OCI-LY7 (cell line): ENCODE measurements around the gene NRAP. TPM values are rescaled to one million over a fixed set of nuclear protein-coding genes. Genes with fewer than 3 reads are reported as not detected.
A peak's percentile ranks its signal among the peaks of the same experiment; 100 is the strongest.

Experiments used
- BruUV-seq: library from RNA; stranded (reverse); fragments of 400-500 nt; replicated peaks from 2 replicates; lab custom pipeline; 2021; lab: Mats Ljungman, UMichigan
- CTCF ChIA-PET: fragments of 300-600 bp; sonication (Branson Sonifier 250); formaldehyde crosslinking; loops from one replicate; lab custom pipeline; 2022; ENCODE audit warnings: antibody characterized with exemption; ENCODE audit not compliant: unreplicated experiment; lab: Charles Lee
- POLR2A ChIA-PET: fragments of 300-600 bp; sonication (Branson Sonifier 250); formaldehyde crosslinking; loops from one replicate; lab custom pipeline; 2022; ENCODE audit warnings: antibody characterized with exemption; lab: Charles Lee
- DNase-seq: peaks from one replicate; pipeline ENCODE4 v3.0.0-alpha.2; 2015; ENCODE audit warnings: low spot score
- H2AFZ ChIP-seq: fragments of 200-600 bp; sonication (generic), shearing (Covaris generic); 2 replicates; pipeline ENCODE4 v1.6.1; 2014; ENCODE audit warnings: mild to moderate bottlenecking, antibody characterized with exemption, low read length, moderate library complexity
- H3K27ac ChIP-seq: fragments of 200-600 bp; sonication (generic); 2 replicates; pipeline ENCODE4 v1.5.1; 2014; ENCODE audit warnings: mixed run types, low read depth, mild to moderate bottlenecking, moderate library complexity, low read length, inconsistent platforms; ENCODE audit not compliant: poor library complexity, severe bottlenecking
- H3K36me3 ChIP-seq: fragments of 200-600 bp; sonication (generic); 2 replicates; pipeline ENCODE4 v1.6.1; 2014; ENCODE audit warnings: mild to moderate bottlenecking, antibody characterized with exemption, low read length, moderate library complexity, mixed read lengths; ENCODE audit not compliant: insufficient read depth
- H3K4me1 ChIP-seq: fragments of 200-600 bp; sonication (generic); 2 replicates; pipeline ENCODE4 v1.5.1; 2014; ENCODE audit warnings: mild to moderate bottlenecking, low read length; ENCODE audit not compliant: insufficient read depth, poor library complexity, severe bottlenecking
- H3K4me2 ChIP-seq: fragments of 200-600 bp; sonication (generic); 2 replicates; pipeline ENCODE4 v1.6.1; 2014; ENCODE audit warnings: mild to moderate bottlenecking, low read length
- H3K4me3 ChIP-seq: fragments of 200-600 bp; sonication (generic); 2 replicates; pipeline ENCODE4 v1.5.1; 2014; ENCODE audit warnings: mild to moderate bottlenecking, low read depth, low read length; ENCODE audit not compliant: poor library complexity, severe bottlenecking
- H3K79me2 ChIP-seq: fragments of 200-600 bp; sonication (generic); 2 replicates; pipeline ENCODE4 v1.6.1; 2016; ENCODE audit warnings: low read depth, mild to moderate bottlenecking, low read length, moderate library complexity, mixed read lengths; ENCODE audit not compliant: insufficient read depth
- H3K9me2 ChIP-seq: fragments of 200-600 bp; sonication (generic); 2 replicates; pipeline ENCODE4 v1.6.1; 2016; ENCODE audit warnings: mild to moderate bottlenecking, low read length, mixed read lengths; ENCODE audit not compliant: insufficient read depth
- H3K9me3 ChIP-seq: fragments of 200-600 bp; sonication (generic); 2 replicates; pipeline ENCODE4 v1.6.1; 2014; ENCODE audit warnings: mild to moderate bottlenecking, mixed run types, low read length, mixed read lengths
- H4K20me1 ChIP-seq: fragments of 200-600 bp; sonication (generic); 2 replicates; pipeline ENCODE4 v1.6.1; 2014; ENCODE audit warnings: mild to moderate bottlenecking, antibody characterized with exemption, low read length, moderate library complexity, mixed read lengths; ENCODE audit not compliant: insufficient read depth
- CTCF ChIP-seq: fragments of 200-600 bp; sonication (generic); conservative IDR thresholded peaks from 2 replicates; pipeline ENCODE4 v1.5.1; 2014; ENCODE audit warnings: mild to moderate bottlenecking, antibody characterized with exemption, low read length, moderate library complexity, mixed read lengths
- EZH2phosphoT487 ChIP-seq: fragments of 200-600 bp; sonication (generic); IDR thresholded peaks from 2 replicates; pipeline ENCODE4 v1.6.1; 2018; ENCODE audit warnings: low read depth, borderline replicate concordance, mild to moderate bottlenecking, mixed run types, antibody characterized with exemption, low read length, moderate library complexity, mixed read lengths
- intact Hi-C: fragments of 100-400 bp; cut with micrococcal nuclease; formaldehyde crosslinking; loops from one replicate; pipeline ENCODE4 v1.10.0; 2022; ENCODE audit not compliant: unreplicated experiment
- total RNA-seq, 2 experiments: library from RNA; depleted of rRNA in 1 of 2; stranded (reverse); fragments of >200 nt in 1 of 2; shearing (Covaris generic) in 1 of 2; gene quantifications; 2 replicates each; pipeline ENCODE4 v1.2.3, GENCODE V29; 2014 to 2022

Gene NRAP
- total RNA-seq, 2 experiments from 2014 or later: not detected

GRCh38 chr10:113590581-113590980, 73.3 kb downstream of the NRAP start:
- POLR2A ChIA-PET: interaction anchor here (0.5 kb wide), 1 partner anchor 1310 kb away, joined by 3 read pairs; no protein-coding TSS in a partner anchor
- no peaks in the 10 kb centered on the region for H4K20me1 ChIP-seq
- no peaks in the 10 kb centered on the region for H3K9me3 ChIP-seq
- H3K4me2 ChIP-seq: no peak overlapping the region
- H3K79me2 ChIP-seq: no peaks in the 10 kb centered on the region
- no peak for DNase-seq
- TF ChIP-seq CTCF (no peak), EZH2phosphoT487 (no peak)
- no peaks in the 10 kb centered on the region for H3K4me1 ChIP-seq
- BruUV-seq: no TSS peak
- no peaks in the 10 kb centered on the region for H3K9me2 ChIP-seq
- H3K27ac ChIP-seq: no peak overlapping the region
- H2AFZ ChIP-seq: no peak overlapping the region
- CTCF ChIA-PET: no interaction called here
- intact Hi-C loops: no loop called here
- H3K4me3 ChIP-seq: no peak overlapping the region
- no peaks in the 10 kb centered on the region for H3K36me3 ChIP-seq

DNA sequence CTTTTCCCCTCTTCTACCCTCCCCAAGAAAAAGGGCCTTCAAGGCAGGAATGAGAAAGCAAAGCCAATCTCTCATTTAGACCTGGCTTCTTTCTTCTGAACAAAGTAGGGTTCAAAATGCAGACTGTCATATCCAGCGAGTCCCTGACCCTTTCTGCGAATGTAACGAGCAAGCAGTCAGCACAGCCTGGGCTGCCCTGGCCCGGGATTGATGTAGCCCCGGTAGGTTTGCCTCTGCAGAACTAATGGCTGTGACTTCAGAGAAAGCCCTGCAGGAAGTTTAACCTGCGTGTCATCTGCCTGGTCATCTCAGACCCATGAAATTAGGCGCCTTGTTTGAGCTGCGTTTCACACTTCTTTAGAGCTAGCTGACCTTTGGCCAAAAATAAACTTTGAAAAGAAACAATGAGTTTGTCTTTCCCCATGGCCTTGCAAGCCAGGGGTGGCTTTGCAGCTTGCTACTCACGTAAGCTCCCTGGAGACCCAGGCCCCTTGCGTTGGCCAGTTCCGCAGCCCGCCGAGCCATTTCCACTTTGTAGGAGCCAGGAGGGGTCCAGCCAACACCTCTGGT, 74.6 kb downstream of the NRAP start:
- H3K4me3 ChIP-seq: no peak overlapping the region
- no peak overlapping the region for H3K4me2 ChIP-seq
- H3K9me2 ChIP-seq: no peaks in the 10 kb centered on the region
- H2AFZ ChIP-seq: no peak overlapping the region
- intact Hi-C loops: no loop called here
- H3K4me1 ChIP-seq: no peaks in the 10 kb centered on the region
- no peak for TF ChIP-seq CTCF
- no peak for TF ChIP-seq EZH2phosphoT487
- no peaks in the 10 kb centered on the region for H3K36me3 ChIP-seq
- H3K27ac ChIP-seq: no peak overlapping the region
- H3K79me2 ChIP-seq: no peaks in the 10 kb centered on the region
- no peak for DNase-seq
- H3K9me3 ChIP-seq: no peaks in the 10 kb centered on the region
- no peaks in the 10 kb centered on the region for H4K20me1 ChIP-seq
- CTCF ChIA-PET: no interaction called here
- POLR2A ChIA-PET: interaction anchor here (0.6 kb wide), 1 partner anchor 928 kb away, joined by 4 read pairs; no protein-coding TSS in a partner anchor
- no TSS peak for BruUV-seq

GRCh38 chr10:113585949-113586348, 77.9 kb downstream of the NRAP start:
- Histone ChIP-seq H3K9me2 (no peaks in the 10 kb centered on the region), H4K20me1 (no peaks in the 10 kb centered on the region), H3K4me1 (no peaks in the 10 kb centered on the region), H3K4me3 (no peak overlapping the region), H3K27ac (no peak overlapping the region), H3K79me2 (no peaks in the 10 kb centered on the region), H3K4me2 (no peak overlapping the region), H2AFZ (no peak overlapping the region), H3K9me3 (no peaks in the 10 kb centered on the region), H3K36me3 (no peaks in the 10 kb centered on the region)
- no TSS peak for BruUV-seq
- intact Hi-C loops: no loop called here
- TF ChIP-seq EZH2phosphoT487: no peak
- no peak for TF ChIP-seq CTCF
- peak; percentile 1 for DNase-seq
- CTCF ChIA-PET: no interaction called here
- POLR2A ChIA-PET: no interaction called here
